Neuronal stem cell (in vitro differentiated cells): ENCODE results near the gene ZPLD1.

Source experiments
- DNase-seq: peaks from one replicate; pipeline ENCODE4 v3.0.0-alpha.2; 2013; ENCODE audit warnings: low spot score
- H2AFZ ChIP-seq: one replicate; pipeline ENCODE4 v1.6.1; 2013; ENCODE audit warnings: mild to moderate bottlenecking, low read length, inconsistent platforms
- H2AK5ac ChIP-seq: 2 replicates; pipeline ENCODE4 v1.6.1; 2013; ENCODE audit warnings: low read depth, mild to moderate bottlenecking, inconsistent platforms, low read length, moderate library complexity, mixed read lengths
- H2BK120ac ChIP-seq: 2 replicates; pipeline ENCODE4 v1.6.1; 2013; ENCODE audit warnings: low read depth, mild to moderate bottlenecking, inconsistent platforms, low read length, moderate library complexity, mixed read lengths
- H2BK12ac ChIP-seq: one replicate; pipeline ENCODE4 v1.6.1; 2013; ENCODE audit warnings: low read length, inconsistent platforms
- H2BK15ac ChIP-seq: 2 replicates; pipeline ENCODE4 v1.6.1; 2013; ENCODE audit warnings: mild to moderate bottlenecking, low read length, inconsistent platforms, mixed read lengths
- H2BK5ac ChIP-seq: one replicate; pipeline ENCODE4 v1.6.1; 2013; ENCODE audit warnings: inconsistent platforms, mild to moderate bottlenecking, low read length, moderate library complexity
- H3K14ac ChIP-seq: one replicate; pipeline ENCODE4 v1.6.1; 2013; ENCODE audit warnings: low read length, inconsistent platforms
- H3K18ac ChIP-seq: 2 replicates; pipeline ENCODE4 v1.6.1; 2013; ENCODE audit warnings: low read length, inconsistent platforms
- H3K23ac ChIP-seq: 2 replicates; pipeline ENCODE4 v1.6.1; 2013; ENCODE audit warnings: low read depth, mild to moderate bottlenecking, mixed read lengths, low read length, inconsistent platforms; ENCODE audit not compliant: poor library complexity
- H3K27ac ChIP-seq: replicated peaks from 3 replicates; pipeline ENCODE4 v1.5.1; 2013; ENCODE audit warnings: low read length, inconsistent platforms
- H3K27me3 ChIP-seq, 3 experiments: 2 replicates each; pipeline ENCODE4 v1.6.1; 2013; ENCODE audit warnings: low read length in 3 of 3, mild to moderate bottlenecking in 2 of 3, inconsistent platforms in 1 of 3, low read depth in 1 of 3, mixed read lengths in 1 of 3, moderate library complexity in 1 of 3; ENCODE audit not compliant: control insufficient read depth in 3 of 3, insufficient read depth in 3 of 3
- H3K36me3 ChIP-seq, 2 donors: replicated peaks in 1 of 2; 2 replicates each; pipeline ENCODE4 v1.6.1; 2013; ENCODE audit warnings: low read length in 2 of 2; ENCODE audit not compliant: control insufficient read depth in 2 of 2, insufficient read depth in 2 of 2
- H3K4ac ChIP-seq: 2 replicates; pipeline ENCODE4 v1.6.1; 2013; ENCODE audit warnings: inconsistent platforms, mild to moderate bottlenecking, low read length, moderate library complexity
- H3K4me1 ChIP-seq, 2 donors: 1 replicate in 1 of 2; 2 replicates in 1 of 2; pipeline ENCODE4 v1.6.1; 2013; ENCODE audit warnings: low read length in 2 of 2, low read depth in 1 of 2; ENCODE audit not compliant: control insufficient read depth in 2 of 2, insufficient read depth in 1 of 2
- H3K4me2 ChIP-seq: one replicate; pipeline ENCODE4 v1.6.1; 2013; ENCODE audit warnings: mild to moderate bottlenecking, low read length, inconsistent platforms; ENCODE audit not compliant: insufficient read depth, poor library complexity, severe bottlenecking
- H3K4me3 ChIP-seq, 2 donors: 2 replicates each; pipeline ENCODE4 v1.5.1; 2013; ENCODE audit warnings: low read length in 2 of 2, mild to moderate bottlenecking in 2 of 2, inconsistent platforms in 1 of 2, moderate library complexity in 1 of 2
- H3K79me1 ChIP-seq: one replicate; pipeline ENCODE4 v1.6.1; 2013; ENCODE audit warnings: low read depth, mild to moderate bottlenecking, inconsistent platforms, low read length, moderate library complexity
- H3K9ac ChIP-seq: one replicate; pipeline ENCODE4 v1.6.1; 2013; ENCODE audit warnings: mild to moderate bottlenecking, low read depth, low read length, inconsistent platforms; ENCODE audit not compliant: poor library complexity
- H3K9me3 ChIP-seq, 2 donors: replicated peaks in 1 of 2; 2 replicates each; pipeline versions ENCODE3 to v1.6.1; 2013; ENCODE audit warnings: low read length in 2 of 2, mild to moderate bottlenecking in 2 of 2, inconsistent platforms in 1 of 2, low read depth in 1 of 2, mixed read lengths in 1 of 2, moderate library complexity in 1 of 2; ENCODE audit not compliant: control insufficient read depth in 2 of 2, insufficient read depth in 1 of 2
- H4K8ac ChIP-seq: one replicate; pipeline ENCODE4 v1.6.1; 2013; ENCODE audit warnings: low read depth, mild to moderate bottlenecking, inconsistent platforms, low read length, moderate library complexity
- H4K91ac ChIP-seq: one replicate; pipeline ENCODE4 v1.6.1; 2013; ENCODE audit warnings: low read length, low read depth, mild to moderate bottlenecking, inconsistent platforms; ENCODE audit not compliant: poor library complexity
- WGBS, 2 donors: extraction: QIAGEN DNeasy Blood & Tissue Kit; methylation state at CpG; one replicate each; pipeline ENCODE4 v1.1.7; 2013; ENCODE audit warnings: missing lambda C conversion rate in 2 of 2, mixed read lengths in 1 of 2; ENCODE audit not compliant: insufficient read length in 2 of 2, insufficient replicate concordance in 1 of 2; ENCODE audit errors: extremely low coverage in 2 of 2; 5-methylcytosine and 5-hydroxymethylcytosine counted together

The ZPLD1 gene

DNA sequence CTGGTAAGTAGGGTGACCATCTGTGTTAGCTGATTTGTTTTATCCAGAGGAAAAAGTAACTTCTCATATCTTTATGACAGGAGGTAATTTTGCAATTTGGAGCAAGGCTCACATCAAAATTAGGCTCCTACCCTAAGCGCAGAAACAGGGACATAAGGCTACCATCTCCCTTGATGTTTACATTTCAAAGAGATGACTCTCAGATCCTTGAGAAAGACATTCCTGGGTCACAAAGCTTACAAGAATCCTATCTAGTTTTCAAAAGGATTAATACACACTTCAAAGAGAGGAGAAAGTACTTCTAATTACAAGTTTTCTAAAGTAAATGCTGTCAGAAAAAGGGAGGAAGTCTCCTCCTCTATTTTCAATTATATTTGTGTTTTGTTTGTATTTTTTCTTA is 7.0 kb downstream of the ZPLD1 start:
- H2BK15ac ChIP-seq: no peak overlapping the region
- H2AK5ac ChIP-seq: no peak overlapping the region
- no peak overlapping the region for H2BK120ac ChIP-seq
- H4K91ac ChIP-seq: no peak overlapping the region
- no peaks in the 10 kb centered on the region for H3K79me1 ChIP-seq
- no CpG with 5 or more reads among the region's 1 CpG for WGBS, 2 donors
- DNase-seq: no peak
- H3K4me2 ChIP-seq: no peak overlapping the region
- H3K9me3 ChIP-seq: no peaks in the 10 kb centered on the region
- no peak overlapping the region for H2BK5ac ChIP-seq
- peaks cover 0 to 5% of the 10 kb centered on the region in 2 donors for H3K4me1 ChIP-seq
- H3K9ac ChIP-seq: no peak overlapping the region
- no peak overlapping the region for H3K27ac ChIP-seq
- no peak overlapping the region for H3K4ac ChIP-seq
- no peak overlapping the region for H4K8ac ChIP-seq
- no peak overlapping the region for H2BK12ac ChIP-seq
- H3K27me3 ChIP-seq: no peaks in the 10 kb centered on the region
- no peak overlapping the region for H3K4me3 ChIP-seq
- H2AFZ ChIP-seq: no peak overlapping the region
- H3K14ac ChIP-seq: no peak overlapping the region
- H3K18ac ChIP-seq: no peak overlapping the region
- no peaks in the 10 kb centered on the region for H3K36me3 ChIP-seq
- no peak overlapping the region for H3K23ac ChIP-seq

- H3K9me3 ChIP-seq: no peaks in the 10 kb centered on the region
- no CpG with 5 or more reads among the region's 2 CpGs for WGBS, 2 donors
- no peak overlapping the region for H2BK12ac ChIP-seq
- H2AFZ ChIP-seq: no peak overlapping the region
- no peaks in the 10 kb centered on the region for H3K27me3 ChIP-seq
- no peak overlapping the region for H3K4me3 ChIP-seq
- H3K4me2 ChIP-seq: no peak overlapping the region
- DNase-seq: no peak
- no peak overlapping the region for H3K9ac ChIP-seq
- H2AK5ac ChIP-seq: no peak overlapping the region
- peaks cover 0 to 5% of the 10 kb centered on the region in 2 donors for H3K4me1 ChIP-seq
- H3K27ac ChIP-seq: no peak overlapping the region
- H3K36me3 ChIP-seq: no peaks in the 10 kb centered on the region
- no peak overlapping the region for H3K18ac ChIP-seq
- H3K23ac ChIP-seq: no peak overlapping the region
- H4K8ac ChIP-seq: no peak overlapping the region
- no peak overlapping the region for H3K14ac ChIP-seq
- H2BK120ac ChIP-seq: no peak overlapping the region
- H4K91ac ChIP-seq: no peak overlapping the region
- H2BK15ac ChIP-seq: no peak overlapping the region
- no peak overlapping the region for H3K4ac ChIP-seq
- no peaks in the 10 kb centered on the region for H3K79me1 ChIP-seq
- no peak overlapping the region for H2BK5ac ChIP-seq
These were observed 8.2 kb downstream of the ZPLD1 start for GRCh38 chr3:102443021-102443420.

DNA sequence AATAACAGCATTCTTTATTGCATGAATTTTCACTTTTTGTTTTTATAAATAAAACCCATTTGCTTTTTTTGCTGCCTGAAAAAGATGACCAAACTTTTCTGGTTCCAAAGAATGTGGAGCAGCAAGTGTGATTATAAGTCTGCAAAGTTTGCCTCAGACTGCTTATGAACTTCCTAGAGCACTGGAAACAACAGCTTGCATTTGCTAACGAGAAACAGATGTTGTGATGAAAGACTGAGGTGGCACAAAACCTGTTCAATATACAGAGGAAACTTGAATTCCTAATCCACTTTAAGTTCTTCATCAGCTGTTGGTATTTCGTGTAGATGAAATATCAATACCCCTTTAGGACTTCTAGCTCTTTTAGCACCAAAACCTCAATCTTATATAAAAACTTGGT is 9.3 kb downstream of the ZPLD1 start:
- Histone ChIP-seq H2BK15ac (no peak overlapping the region), H4K91ac (no peak overlapping the region), H3K4me3 (no peak overlapping the region), H3K9me3 (no peaks in the 10 kb centered on the region), H3K27me3 (no peaks in the 10 kb centered on the region), H2AFZ (no peak overlapping the region), H3K18ac (no peak overlapping the region), H2BK5ac (no peak overlapping the region), H3K4ac (no peak overlapping the region), H2AK5ac (no peak overlapping the region), H3K27ac (no peak overlapping the region), H3K79me1 (no peaks in the 10 kb centered on the region), H3K4me2 (no peak overlapping the region), H3K9ac (no peak overlapping the region), H3K36me3 (no peaks in the 10 kb centered on the region), H3K4me1 (peaks cover 0 to 5% of the 10 kb centered on the region in 2 donors), H3K23ac (no peak overlapping the region), H4K8ac (no peak overlapping the region), H3K14ac (no peak overlapping the region), H2BK120ac (no peak overlapping the region), H2BK12ac (no peak overlapping the region)
- no CpG with 5 or more reads among the region's 2 CpGs for WGBS, 2 donors
- DNase-seq: no peak

DNA sequence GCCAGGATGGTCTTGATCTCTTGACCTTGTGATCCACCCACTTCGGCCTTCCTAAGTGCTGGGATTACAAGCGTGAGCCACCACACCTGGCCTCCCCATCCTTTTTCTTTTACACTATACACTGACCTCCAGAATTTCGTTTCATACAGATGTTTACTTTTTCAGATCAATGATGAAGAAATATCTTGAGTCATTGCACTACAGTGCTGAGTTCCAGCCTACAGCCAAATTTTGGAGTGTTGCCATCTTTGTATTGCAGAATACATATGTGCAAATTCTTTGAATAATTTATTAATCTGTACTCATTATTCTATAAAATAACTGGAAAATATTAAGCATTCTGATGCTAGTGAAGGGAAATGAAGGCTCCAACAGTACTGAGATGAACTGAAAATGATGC is 12.5 kb downstream of the ZPLD1 start:
- no peaks in the 10 kb centered on the region for H3K79me1 ChIP-seq
- H2BK12ac ChIP-seq: no peak overlapping the region
- WGBS, 2 donors: no CpG with 5 or more reads among the region's 3 CpGs
- no peak for DNase-seq
- no peak overlapping the region for H3K4me3 ChIP-seq
- H2BK15ac ChIP-seq: no peak overlapping the region
- no peak overlapping the region for H3K4ac ChIP-seq
- no peak overlapping the region for H3K27ac ChIP-seq
- H2BK120ac ChIP-seq: no peak overlapping the region
- H2AK5ac ChIP-seq: no peak overlapping the region
- H3K9ac ChIP-seq: no peak overlapping the region
- H3K4me1 ChIP-seq: peaks cover 0 to 5% of the 10 kb centered on the region in 2 donors
- no peak overlapping the region for H3K18ac ChIP-seq
- no peak overlapping the region for H2AFZ ChIP-seq
- H3K14ac ChIP-seq: no peak overlapping the region
- H4K8ac ChIP-seq: no peak overlapping the region
- no peaks in the 10 kb centered on the region for H3K9me3 ChIP-seq
- H3K36me3 ChIP-seq: no peaks in the 10 kb centered on the region
- H4K91ac ChIP-seq: no peak overlapping the region
- no peak overlapping the region for H3K4me2 ChIP-seq
- H2BK5ac ChIP-seq: no peak overlapping the region
- H3K27me3 ChIP-seq: no peaks in the 10 kb centered on the region
- H3K23ac ChIP-seq: no peak overlapping the region
